Measurements from ENCODE around the gene AOC2.
"Not testable (repeated sequence)": the region's sequence is repeated elsewhere in the genome, so short reads cannot be mapped to it uniquely, and the experiment has no call there.

AOC2 gene

DNA sequence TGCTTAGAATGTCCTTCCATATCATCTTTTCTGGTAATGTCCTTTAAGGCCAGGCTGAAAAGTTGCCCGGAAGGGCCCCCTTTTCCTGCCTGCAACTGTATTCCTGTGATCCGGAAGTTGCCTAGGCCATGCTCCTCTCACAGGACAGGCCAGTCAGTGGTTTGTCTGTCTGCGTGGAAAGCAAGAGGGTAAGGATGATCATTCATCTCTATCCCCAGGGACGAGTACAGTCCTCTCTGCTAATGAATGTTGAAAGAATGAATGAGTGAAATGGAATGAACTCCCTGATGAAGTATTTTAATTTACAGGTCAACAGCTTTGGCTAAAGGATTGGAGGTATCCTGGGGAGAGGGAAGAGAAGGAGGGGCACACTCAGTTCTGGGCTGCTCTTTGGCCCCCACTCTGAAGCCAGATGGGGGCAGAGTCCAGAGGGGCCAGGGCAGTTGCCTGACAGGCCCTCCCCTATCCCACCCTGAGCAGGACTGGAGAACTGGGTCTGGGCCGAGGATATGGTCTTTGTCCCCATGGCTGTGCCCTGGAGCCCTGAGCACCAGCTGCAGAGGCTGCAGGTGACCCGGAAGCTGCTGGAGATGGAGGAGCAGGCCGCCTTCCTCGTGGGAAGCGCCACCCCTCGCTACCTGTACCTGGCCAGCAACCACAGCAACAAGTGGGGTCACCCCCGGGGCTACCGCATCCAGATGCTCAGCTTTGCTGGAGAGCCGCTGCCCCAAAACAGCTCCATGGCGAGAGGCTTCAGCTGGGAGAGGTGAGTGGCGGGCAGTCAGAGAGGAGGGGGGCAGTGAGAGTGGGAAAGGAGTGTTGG, 9.8 kb downstream of the AOC2 start:
- no peak for DNase-seq (ENCODE audit: low read depth)

DNA sequence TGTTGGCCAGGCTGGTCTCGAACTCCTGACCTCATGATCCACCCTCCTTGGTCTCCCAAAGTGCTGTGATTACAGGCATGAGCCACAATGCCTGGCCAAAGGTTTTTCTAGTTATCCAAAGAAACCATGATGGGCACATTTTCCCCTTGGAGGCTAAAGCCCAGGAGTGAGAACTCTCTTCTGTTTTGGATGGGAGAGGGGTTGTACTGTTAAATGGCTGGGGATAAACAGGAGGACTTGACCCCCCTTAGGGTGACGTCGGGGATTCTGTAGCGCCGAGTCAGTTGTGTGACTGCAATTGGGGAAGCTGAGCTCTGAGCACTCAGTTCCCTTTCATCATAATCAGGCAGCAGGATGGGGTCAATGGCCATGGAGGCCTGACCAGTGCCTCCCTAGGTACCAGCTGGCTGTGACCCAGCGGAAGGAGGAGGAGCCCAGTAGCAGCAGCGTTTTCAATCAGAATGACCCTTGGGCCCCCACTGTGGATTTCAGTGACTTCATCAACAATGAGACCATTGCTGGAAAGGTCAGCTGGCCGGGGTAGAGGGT, 10.7 kb downstream of the AOC2 start:
- DNase-seq (ENCODE audit: low read depth) = no peak

DNA sequence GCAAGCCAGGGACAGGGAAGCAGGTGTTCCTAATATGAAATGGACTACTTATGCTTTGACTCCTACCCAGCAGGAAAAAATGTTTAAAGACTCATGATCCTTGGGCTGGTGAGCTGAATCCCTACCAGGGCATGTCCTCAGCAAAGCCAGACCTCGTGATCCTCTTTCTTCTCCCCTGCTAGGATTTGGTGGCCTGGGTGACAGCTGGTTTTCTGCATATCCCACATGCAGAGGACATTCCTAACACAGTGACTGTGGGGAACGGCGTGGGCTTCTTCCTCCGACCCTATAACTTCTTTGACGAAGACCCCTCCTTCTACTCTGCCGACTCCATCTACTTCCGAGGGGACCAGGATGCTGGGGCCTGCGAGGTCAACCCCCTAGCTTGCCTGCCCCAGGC, 11.7 kb downstream of the AOC2 start:
- not testable (repeated sequence) for DNase-seq (ENCODE audit: low read depth)

DNA sequence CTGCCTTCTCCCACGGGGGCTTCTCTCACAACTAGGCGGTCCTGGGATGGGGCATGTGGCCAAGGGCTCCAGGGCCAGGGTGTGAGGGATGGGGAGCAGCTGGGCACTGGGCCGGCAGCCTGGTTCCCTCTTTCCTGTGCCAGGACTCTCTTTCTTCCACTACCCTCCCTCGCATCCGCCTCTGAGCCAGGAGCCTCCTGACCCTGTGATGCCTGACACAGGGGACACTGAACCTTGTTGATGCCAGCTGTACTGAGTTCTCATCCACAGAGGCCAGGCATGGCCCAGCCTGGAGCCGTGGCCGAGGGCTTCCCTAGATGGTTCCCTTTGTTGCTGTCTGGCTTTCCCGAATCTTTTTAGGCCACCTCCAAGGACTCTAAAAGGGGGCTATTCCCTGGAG, 12.1 kb downstream of the AOC2 start:
- DNase-seq (ENCODE audit: low read depth) = not testable (repeated sequence)

DNA sequence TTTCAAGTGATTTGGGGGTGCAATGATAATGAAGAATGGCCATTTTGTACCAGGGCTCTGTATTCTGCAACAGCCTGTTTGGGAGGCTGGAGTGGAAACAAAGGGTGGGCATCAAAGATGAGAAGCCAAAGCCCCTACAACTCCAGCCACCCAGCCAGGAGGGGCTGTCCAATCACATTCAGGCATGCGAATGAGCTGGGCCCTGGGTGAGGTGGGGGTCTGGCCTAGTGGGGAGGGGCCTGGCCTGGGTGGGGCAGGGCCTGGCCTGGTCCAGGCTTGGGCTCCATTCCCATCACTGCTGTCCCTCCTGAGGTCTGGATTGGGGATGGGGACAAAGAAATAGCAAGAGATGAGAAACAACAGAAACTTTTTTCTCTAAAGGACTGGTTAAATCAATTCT, 13.0 kb downstream of the AOC2 start:
- no peak for DNase-seq (ENCODE audit: low read depth)

DNA sequence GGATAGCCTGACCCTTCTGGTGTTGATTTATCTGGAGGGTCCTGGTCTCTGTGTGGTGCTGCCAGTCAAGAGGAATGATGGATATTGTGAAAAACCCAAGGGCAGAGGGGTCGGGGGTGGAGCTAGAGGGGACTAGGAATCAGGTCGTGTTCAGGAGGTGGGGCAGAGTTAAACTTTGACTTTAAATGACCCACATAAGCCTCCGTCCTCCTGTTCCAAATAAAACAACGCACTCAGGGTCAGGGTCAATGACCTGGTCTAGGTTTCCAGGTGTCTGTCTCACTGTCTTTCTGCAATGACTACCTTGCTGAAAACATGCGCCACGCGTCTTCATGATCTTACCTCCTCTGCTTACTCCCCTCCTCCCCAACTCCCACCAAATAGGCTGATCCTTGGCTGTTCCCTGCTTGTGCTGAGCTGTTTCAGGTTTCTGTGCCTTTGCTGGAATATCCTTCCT, 21.3 kb downstream of the AOC2 start:
- no peak for DNase-seq (ENCODE audit: low read depth)

DNA sequence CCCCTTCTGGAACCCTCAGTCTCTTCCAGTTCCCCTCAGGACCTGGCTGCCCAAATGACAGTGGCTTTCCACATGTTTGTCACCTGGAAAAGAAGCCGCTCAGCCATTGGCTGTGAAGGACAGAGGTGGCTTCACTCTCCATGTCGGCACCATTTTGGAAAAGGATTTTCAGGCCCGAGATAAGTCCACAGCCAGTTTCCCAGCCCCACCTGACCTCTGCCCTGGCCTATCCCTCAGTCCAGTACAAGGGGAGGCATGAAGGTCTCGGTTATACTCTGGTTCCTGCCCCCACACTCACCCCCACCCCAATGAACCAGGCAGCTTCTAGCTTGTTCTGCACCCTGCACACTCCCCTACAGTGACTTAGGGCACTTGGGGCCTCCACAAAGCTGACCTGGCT, 21.8 kb downstream of the AOC2 start:
- DNase-seq (ENCODE audit: low read depth) = no peak

DNA sequence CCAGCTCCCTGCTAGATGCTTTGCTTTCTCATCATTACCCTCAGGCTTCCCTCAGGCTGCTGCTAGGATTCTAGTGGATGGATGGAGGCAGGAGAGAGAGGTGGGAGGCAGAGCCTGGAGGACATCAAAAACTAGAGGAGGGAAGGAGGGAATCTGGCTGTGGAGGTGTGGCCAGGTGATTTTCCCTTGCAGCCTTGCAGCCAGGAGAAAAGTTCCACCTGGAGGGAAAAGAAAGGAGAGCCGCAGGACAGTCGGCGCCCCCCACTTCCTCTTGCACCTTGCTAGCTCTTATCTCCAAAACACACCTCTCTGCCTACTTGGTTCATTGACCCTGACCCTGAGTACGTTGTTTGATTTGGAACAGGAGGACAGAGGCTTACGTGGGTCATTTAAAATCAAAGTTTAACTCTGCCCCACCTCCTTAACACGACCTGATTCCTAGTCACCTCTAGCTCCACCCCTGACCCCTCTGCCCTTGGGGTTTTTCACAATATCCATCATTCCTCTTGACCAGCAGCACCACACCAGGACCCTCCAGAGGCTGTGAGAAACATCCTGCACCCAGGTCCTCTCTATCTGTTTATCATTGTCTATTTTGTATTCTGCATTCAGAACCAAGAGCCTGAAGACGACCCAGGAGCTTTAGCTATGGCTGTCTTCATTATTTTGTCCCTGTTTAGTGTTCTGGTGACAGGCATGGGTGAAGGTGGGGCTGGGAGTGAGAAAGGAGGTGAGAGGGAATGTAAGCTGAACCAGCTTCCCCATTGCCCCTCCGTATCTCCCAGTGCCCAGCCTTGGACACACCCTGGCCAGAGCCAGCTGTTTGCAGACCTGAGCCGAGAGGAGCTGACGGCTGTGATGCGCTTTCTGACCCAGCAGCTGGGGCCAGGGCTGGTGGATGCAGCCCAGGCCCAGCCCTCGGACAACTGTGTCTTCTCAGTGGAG, 22.5 kb downstream of the AOC2 start:
- no peak for DNase-seq (ENCODE audit: low read depth)

DNA sequence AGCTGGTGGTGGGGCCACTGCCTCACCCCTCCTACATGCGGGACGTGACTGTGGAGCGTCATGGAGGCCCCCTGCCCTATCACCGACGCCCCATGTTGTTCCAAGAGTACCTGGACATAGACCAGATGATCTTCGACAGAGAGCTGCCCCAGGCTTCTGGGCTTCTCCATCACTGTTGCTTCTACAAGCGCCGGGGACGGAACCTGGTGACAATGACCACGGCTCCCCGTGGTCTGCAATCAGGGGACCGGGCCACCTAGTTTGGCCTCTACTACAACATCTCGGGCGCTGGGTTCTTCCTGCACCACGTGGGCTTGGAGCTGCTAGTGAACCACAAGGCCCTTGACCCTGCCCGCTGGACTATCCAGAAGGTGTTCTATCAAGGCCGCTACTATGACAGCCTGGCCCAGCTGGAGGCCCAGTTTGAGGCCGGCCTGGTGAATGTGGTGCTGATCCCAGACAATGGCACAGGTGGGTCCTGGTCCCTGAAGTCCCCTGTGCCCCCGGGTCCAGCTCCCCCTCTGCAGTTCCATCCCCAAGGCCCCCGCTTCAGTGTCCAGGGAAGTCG, 23.4 kb downstream of the AOC2 start:
- DNase-seq (ENCODE audit: low read depth) = not testable (repeated sequence)

DNA sequence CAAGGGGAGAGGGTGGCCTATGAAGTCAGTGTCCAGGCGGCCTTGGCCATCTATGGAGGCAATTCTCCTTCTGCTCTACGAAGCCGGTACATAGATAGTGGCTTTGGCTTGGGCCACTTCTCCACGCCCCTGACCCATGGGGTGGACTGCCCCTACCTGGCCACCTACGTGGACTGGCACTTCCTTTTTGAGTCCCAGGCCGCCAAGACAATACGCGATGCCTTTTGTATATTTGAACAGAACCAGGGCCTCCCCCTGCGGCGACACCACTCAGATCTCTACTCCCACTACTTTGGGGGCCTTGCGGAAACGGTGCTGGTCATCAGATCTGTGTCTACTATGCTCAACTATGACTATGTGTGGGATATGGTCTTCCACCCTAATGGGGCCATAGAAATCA, 24.0 kb downstream of the AOC2 start:
- no peak for DNase-seq (ENCODE audit: low read depth)

DNA sequence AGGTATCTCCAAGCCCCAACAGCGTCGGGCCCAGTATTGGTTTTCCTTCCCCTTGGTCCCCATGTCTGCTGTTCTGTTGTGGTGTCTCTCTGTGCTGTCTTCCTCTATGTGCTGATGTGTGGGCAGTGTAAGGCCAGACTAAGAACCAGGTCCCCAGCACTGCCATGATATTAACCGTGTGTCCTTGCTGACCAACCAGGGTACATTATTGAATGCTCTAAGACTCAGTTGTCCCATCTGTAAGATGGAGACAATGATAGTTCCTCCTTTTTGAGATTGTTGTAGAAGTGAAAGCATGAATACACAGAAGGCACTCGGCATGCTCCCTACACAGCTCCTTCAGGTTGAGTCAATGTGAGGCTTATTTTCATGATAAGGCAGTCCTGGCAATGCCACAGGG, 27.3 kb downstream of the AOC2 start:
- DNase-seq (ENCODE audit: low read depth) = no peak

DNA sequence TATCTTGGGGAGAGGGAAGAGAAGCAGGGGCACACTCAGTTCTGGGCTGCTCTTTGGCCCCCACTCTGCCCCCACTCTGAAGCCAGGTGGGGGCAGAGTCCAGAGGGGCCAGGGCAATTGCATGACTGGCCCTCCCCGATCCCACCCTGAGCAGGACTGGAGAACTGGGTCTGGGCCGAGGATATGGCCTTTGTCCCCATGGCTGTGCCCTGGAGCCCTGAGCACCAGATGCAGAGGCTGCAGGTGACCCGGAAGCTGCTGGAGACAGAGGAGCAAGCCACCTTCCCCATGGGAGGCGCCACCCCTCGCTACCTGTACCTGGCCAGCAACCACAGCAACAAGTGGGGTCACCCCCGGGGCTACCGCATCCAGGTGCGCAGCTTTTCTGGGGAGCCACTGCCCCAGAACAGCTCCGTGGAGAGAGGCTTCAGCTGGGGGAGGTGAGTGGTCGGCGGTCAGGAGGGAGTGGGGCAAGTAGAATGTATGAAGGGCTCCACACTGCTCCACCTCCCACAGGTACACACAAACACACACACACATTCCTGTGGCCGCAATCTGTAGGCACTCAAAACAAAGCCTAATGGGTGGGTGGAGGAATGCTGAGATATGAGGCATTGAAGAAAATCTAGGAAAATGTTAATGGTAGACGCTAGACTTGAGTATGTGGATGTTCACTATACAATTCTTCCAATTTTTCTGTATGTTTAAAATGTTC, 28.0 kb downstream of the AOC2 start:
- no peak for DNase-seq (ENCODE audit: low read depth)

DNA sequence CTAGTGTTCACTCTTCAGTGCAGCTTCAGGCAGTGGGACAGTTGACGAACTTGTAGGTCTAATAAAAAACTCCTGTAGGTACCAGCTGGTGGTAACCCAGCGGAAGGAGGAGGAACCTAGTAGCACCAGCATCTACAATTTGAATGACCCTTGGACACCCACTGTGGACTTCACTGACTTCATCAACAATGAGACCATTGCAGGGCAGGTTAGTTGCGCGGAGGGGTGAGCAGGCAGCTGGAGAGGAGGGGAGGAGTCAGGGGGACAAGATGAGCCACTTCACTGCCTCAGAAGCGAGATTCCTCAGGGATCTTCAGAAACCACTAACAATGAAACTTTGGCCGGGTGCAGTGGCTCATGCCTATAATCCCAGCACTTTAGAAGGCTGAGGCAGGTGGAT, 28.9 kb downstream of the AOC2 start:
- DNase-seq (ENCODE audit: low read depth) = no peak

DNA sequence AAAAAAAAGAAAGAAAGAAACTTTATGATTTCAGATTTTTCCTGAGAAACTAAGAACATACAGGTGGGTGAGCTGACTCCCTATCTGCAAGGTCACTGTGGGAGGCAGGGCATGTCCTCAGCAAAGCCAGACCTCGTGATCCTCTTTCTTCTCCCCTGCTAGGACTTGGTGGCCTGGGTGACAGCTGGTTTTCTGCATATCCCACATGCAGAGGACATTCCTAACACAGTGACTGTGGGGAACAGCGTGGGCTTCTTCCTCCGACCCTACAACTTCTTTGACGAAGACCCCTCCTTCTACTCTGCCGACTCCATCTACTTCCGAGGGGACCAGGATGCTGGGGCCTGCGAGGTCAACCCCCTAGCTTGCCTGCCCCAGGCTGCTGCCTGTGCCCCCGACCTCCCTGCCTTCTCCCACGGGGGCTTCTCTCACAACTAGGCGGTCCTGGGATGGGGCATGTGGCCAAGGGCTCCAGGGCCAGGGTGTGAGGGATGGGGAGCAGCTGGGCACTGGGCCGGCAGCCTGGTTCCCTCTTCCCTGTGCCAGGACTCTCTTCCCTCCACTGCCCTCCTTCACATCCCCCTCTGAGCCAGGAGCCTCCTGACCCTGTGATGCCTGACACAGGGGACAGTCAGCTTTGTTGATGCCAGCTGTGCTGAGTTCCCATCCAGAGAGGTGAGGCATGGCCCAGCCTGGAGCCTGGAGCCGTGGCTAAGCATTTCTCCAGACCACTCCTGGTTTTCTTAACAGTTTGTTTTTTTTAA, 29.7 kb downstream of the AOC2 start:
- not testable (repeated sequence) for DNase-seq (ENCODE audit: low read depth)

DNA sequence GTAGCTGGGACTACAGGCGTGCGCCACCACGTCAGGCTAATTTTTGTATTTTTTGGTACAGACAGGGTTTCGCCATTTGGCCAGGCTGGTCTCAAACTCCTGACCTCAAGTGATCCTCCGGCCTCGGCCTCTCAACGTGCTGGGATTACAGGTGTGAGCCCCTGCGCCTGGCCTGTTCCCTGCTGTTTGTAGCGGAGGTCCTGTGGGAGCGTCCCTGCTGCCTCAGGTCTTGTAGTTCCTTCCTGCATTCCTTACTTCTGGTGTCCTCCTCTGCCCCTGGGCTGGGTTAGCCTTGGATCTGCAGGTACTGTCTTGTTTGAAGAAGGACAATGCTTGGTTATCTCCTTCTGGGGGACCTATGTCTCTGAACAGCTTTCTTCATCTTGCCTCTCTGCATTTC, 32.7 kb downstream of the AOC2 start:
- no peak for DNase-seq (ENCODE audit: low read depth)

DNA sequence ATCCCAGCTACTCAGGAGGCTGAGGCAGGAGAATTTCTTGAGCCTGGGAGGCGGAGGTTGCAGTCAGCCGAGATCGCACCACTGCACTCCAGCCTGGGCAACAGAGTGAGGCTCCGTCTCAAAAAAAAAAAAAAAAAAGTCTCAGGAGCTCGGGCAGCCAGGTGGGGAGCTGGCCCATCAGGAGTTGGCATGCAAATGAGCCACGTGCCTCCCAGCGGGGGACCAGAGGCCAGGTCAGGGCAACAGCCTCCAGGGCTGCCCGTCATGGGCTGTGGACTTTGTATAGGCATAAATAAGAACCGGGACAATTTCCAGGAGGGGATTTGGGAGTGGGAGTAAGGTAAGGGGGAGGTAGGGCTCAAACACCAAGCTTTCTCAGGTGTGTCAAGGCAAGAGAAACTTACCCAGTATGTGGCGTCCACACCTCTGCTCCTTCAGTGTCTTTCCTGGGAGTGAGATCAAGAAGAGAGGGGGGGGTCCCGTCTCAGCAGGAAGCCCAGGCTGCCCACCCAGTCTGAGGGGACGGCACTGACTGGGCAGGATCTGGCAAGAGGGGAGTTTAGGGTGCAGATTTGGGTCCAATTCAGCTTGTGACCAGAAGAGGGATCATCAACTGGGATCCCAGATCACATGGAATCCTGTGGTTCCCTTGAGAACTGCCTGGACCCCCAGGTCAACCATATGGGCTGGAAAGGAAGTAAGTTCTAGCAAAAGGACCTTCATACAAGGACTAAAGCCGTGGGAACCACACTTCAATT, 33.9 kb downstream of the AOC2 start:
- no peak for DNase-seq (ENCODE audit: low read depth)

DNA sequence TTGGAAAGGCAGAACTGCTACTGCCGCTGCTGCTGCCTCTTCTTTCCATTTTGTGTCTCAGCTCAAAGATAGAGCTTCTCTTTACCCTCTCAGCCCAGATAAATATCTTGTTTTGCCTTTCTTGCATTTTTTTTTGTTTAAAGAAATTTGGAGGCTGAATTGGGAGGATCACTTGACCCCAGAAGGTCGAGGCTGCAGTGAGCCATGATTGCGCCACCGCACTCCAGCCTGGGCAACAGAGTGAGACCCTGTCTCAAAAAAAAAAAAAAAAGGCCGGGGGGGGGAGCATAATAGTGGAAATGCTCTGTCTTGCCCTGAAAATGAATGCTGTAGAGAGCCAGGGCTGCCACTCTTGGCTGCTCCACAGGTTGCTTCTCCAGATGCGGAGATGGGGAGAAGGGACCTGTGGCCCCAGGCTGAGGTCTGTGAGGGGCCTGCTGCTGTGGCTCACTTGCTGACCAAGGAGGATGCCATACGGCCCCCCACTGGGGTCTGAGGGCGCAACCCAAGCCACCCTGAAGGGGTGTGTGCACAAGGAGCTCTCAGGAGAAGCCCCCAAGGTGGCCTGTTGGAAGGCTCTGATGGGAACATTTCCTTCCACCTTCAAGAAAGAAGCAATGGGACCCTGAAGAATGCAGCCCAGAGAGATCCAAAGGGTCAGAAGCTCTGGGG, 34.7 kb downstream of the AOC2 start:
- no peak for DNase-seq (ENCODE audit: low read depth)

DNA sequence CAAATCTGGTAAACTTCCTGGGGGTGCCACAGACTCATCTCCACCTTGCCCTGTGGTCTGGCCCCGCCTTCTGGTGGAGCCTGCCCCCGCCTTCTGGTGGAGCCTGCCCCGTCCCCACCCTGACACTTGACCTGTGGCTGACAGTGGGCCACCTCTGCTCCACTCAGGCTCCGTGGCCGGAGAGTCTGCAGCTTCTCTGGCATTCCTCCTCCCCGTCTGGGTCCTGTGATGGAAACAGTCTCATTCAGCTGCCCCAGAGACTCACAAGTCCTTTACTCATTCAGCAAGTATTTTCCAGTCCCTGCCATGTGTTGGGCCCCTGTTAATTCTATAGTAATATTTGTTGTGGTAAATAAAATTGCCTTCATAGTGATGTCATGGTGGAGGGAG, 35.2 kb downstream of the AOC2 start:
- DNase-seq (ENCODE audit: low read depth) = no peak

DNA sequence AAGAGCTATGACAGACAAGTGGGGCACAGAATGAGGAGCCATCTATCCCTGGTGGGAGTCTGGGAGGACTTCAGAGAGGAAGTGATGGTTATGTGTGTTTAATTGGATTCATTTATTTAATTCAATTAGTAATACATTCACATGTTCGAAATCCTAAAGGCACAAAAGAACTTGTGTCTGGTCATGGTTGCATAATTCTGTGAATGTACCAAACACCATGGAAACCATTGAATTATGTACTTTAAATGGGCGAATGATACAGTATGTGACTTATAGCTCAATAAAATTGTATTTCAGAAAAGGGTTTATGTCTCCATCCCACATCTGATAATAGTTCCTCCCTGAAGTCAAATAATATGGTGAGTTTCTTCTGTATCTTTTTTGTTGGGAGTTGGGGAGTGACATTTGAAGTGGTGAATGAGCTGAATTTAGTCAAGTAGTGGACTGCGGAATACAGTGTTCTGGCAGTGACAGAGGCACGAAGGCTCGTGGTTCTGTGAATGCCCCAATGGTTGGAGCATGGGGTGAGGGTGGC, 36.5 kb downstream of the AOC2 start:
- DNase-seq (ENCODE audit: low read depth) = no peak

All from stimulated activated CD8-positive, alpha-beta memory T cell treated with anti-CD3 and anti-CD28 coated beads, Interleukin-12 subunit alpha, Interleukin-12 subunit beta, amount 100 ng/mL, for 4 hours (primary cell).